Tibial nerve (tissue), 4 donors: ENCODE results near the gene MOGAT2.

Source experiments
- EP300 ChIP-seq, 2 donors: sonication (generic); formaldehyde crosslinking; IDR thresholded peaks; one replicate each; pipeline ENCODE4 v1.6.1; 2017; ENCODE audit warnings: antibody characterized with exemption in 2 of 2, mild to moderate bottlenecking in 1 of 2
- POLR2A ChIP-seq, 2 donors: fragments of 450-650 bp; IDR thresholded peaks; one replicate each; pipeline ENCODE4 v1.6.1; 2017; ENCODE audit warnings: antibody characterized with exemption in 2 of 2, mild to moderate bottlenecking in 2 of 2, moderate library complexity in 2 of 2
- TF ChIP-seq, protein P1 (sequence below), 5 experiments: fragments of 200-600 bp in 3 of 5; fragments of 450-650 bp in 2 of 5; sonication (generic) in 3 of 5; IDR thresholded peaks; one replicate each; pipeline ENCODE4 v1.5.1; 2016 to 2019; ENCODE audit warnings: antibody characterized with exemption in 5 of 5, mild to moderate bottlenecking in 3 of 5, moderate library complexity in 2 of 5

- TF ChIP-seq, protein P1, sequence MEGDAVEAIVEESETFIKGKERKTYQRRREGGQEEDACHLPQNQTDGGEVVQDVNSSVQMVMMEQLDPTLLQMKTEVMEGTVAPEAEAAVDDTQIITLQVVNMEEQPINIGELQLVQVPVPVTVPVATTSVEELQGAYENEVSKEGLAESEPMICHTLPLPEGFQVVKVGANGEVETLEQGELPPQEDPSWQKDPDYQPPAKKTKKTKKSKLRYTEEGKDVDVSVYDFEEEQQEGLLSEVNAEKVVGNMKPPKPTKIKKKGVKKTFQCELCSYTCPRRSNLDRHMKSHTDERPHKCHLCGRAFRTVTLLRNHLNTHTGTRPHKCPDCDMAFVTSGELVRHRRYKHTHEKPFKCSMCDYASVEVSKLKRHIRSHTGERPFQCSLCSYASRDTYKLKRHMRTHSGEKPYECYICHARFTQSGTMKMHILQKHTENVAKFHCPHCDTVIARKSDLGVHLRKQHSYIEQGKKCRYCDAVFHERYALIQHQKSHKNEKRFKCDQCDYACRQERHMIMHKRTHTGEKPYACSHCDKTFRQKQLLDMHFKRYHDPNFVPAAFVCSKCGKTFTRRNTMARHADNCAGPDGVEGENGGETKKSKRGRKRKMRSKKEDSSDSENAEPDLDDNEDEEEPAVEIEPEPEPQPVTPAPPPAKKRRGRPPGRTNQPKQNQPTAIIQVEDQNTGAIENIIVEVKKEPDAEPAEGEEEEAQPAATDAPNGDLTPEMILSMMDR (IDR thresholded peaks at IDR 0.05), result no peak
- TF ChIP-seq POLR2A (IDR thresholded peaks at IDR 0.05) (no peak), EP300 (IDR thresholded peaks at IDR 0.05) (no peak)
These were observed 25.8 kb upstream of the MOGAT2 start for GRCh38 chr11:75691804-75692203.
